H1 (cell line): ENCODE measurements around the gene SPPL3. TPM values are rescaled to one million over a fixed set of nuclear protein-coding genes. Genes with fewer than 3 reads are reported as not detected.

ENCODE experiments used
- CTCF ChIA-PET: fragments of 300-600 bp; sonication (Branson Sonifier 250); formaldehyde crosslinking; loops from one replicate; lab custom pipeline; 2021; ENCODE audit not compliant: partially characterized antibody; lab: Charles Lee
- POLR2A ChIA-PET: fragments of 300-600 bp; sonication (Branson Sonifier 250); formaldehyde crosslinking; loops from one replicate; lab custom pipeline; 2021; ENCODE audit warnings: inconsistent platforms; ENCODE audit not compliant: partially characterized antibody; lab: Charles Lee
- DNase-seq, 2 experiments: peaks; one replicate each; pipeline versions ENCODE4 v3.0.0 to v3.0.0-alpha.2; 2010 to 2022; ENCODE audit warnings: low spot score in 2 of 2, low read depth in 1 of 2, mixed read lengths in 1 of 2
- FAIRE-seq: peaks from 2 replicates; lab custom pipeline; 2011; peaks lifted over from hg19 to GRCh38; lab: Jason Lieb, UNC
- H2AFZ ChIP-seq: 2 replicates; pipeline ENCODE4 v1.8.1; 2012; ENCODE audit warnings: low read length, inconsistent platforms
- H2AK5ac ChIP-seq: 2 replicates; pipeline ENCODE4 v1.6.1; 2013; ENCODE audit warnings: low read depth, low read length
- H2BK120ac ChIP-seq: replicated peaks from 2 replicates; pipeline ENCODE3; 2013; ENCODE audit warnings: low read depth, low read length, inconsistent platforms
- H2BK12ac ChIP-seq: 2 replicates; pipeline ENCODE4 v1.6.1; 2013; ENCODE audit warnings: low read depth, low read length
- H2BK15ac ChIP-seq: 2 replicates; pipeline ENCODE4 v1.6.1; 2013; ENCODE audit warnings: low read length
- H2BK20ac ChIP-seq: 2 replicates; pipeline ENCODE4 v1.6.1; 2013; ENCODE audit warnings: low read length
- H2BK5ac ChIP-seq: 2 replicates; pipeline ENCODE4 v1.6.1; 2013; ENCODE audit warnings: low read depth, low read length
- H3K14ac ChIP-seq: 2 replicates; pipeline ENCODE4 v1.6.1; 2013; ENCODE audit warnings: inconsistent platforms; ENCODE audit not compliant: insufficient read length
- H3K18ac ChIP-seq: 2 replicates; pipeline ENCODE4 v1.6.1; 2013; ENCODE audit warnings: low read length; ENCODE audit errors: extremely low read depth
- H3K23ac ChIP-seq: 2 replicates; pipeline ENCODE4 v1.6.1; 2013; ENCODE audit warnings: inconsistent platforms; ENCODE audit not compliant: insufficient read length
- H3K23me2 ChIP-seq: 2 replicates; pipeline ENCODE4 v1.6.1; 2013; ENCODE audit warnings: low read depth, low read length
- H3K27ac ChIP-seq: 2 replicates; pipeline ENCODE4 v1.6.1; 2011; ENCODE audit warnings: low read depth, low read length, inconsistent platforms
- H3K27me3 ChIP-seq, 4 experiments: replicated peaks in 1 of 4; 1 replicate in 1 of 4; 2 replicates in 3 of 4; pipeline versions ENCODE4 v1.6.1 to v1.8.1; 2011 to 2013; ENCODE audit warnings: low read length in 3 of 4, mild to moderate bottlenecking in 3 of 4, inconsistent platforms in 2 of 4, mixed read lengths in 2 of 4, moderate library complexity in 1 of 4; ENCODE audit not compliant: control insufficient read depth in 3 of 4, insufficient read depth in 3 of 4; ENCODE audit errors: extremely low read depth in 1 of 4
- H3K36me3 ChIP-seq, 4 experiments: 2 replicates each; pipeline versions ENCODE4 v1.6.1 to v1.8.1; 2011 to 2013; ENCODE audit warnings: mild to moderate bottlenecking in 4 of 4, low read length in 3 of 4, moderate library complexity in 2 of 4, control low read depth in 1 of 4, inconsistent platforms in 1 of 4; ENCODE audit not compliant: insufficient read depth in 4 of 4, control insufficient read depth in 2 of 4
- H3K4ac ChIP-seq: replicated peaks from 2 replicates; pipeline ENCODE3; 2013; ENCODE audit warnings: low read length, low read depth, mixed read lengths, inconsistent platforms; ENCODE audit not compliant: insufficient read length
- H3K4me1 ChIP-seq, 4 experiments: replicated peaks in 1 of 4; 1 replicate in 1 of 4; 2 replicates in 3 of 4; pipeline versions ENCODE4 v1.6.1 to v1.8.1; 2011 to 2013; ENCODE audit warnings: low read length in 3 of 4, inconsistent platforms in 2 of 4, mixed read lengths in 1 of 4; ENCODE audit not compliant: insufficient read depth in 4 of 4, control insufficient read depth in 3 of 4
- H3K4me2 ChIP-seq, 2 experiments: 2 replicates each; pipeline versions ENCODE4 v1.6.1 to v1.8.1; 2011 to 2013; ENCODE audit warnings: low read depth in 2 of 2, low read length in 2 of 2, control low read depth in 1 of 2, inconsistent platforms in 1 of 2, mild to moderate bottlenecking in 1 of 2; ENCODE audit not compliant: insufficient read depth in 1 of 2
- H3K4me3 ChIP-seq, 4 experiments: fragments of 200-600, 300-600 bp in 1 of 4; sonication (generic), shearing (Covaris generic), sonication (Bioruptor Twin) in 1 of 4; 2 replicates each; pipeline versions ENCODE4 v1.5.1 to v1.8.1; 2011 to 2016; ENCODE audit warnings: low read length in 4 of 4, low read depth in 3 of 4, control low read depth in 2 of 4, inconsistent platforms in 2 of 4, mild to moderate bottlenecking in 2 of 4, mixed read lengths in 1 of 4, moderate library complexity in 1 of 4; ENCODE audit not compliant: insufficient read depth in 2 of 4; ENCODE audit errors: extremely low read depth in 1 of 4
- H3K56ac ChIP-seq: replicated peaks from 2 replicates; pipeline ENCODE3; 2013; ENCODE audit warnings: low read depth, mild to moderate bottlenecking, mixed read lengths, low read length, inconsistent platforms; ENCODE audit not compliant: insufficient read length
- H3K79me1 ChIP-seq: 2 replicates; pipeline ENCODE4 v1.6.1; 2013; ENCODE audit warnings: low read depth, low read length, control low read depth
- H3K79me2 ChIP-seq, 2 experiments: 2 replicates each; pipeline versions ENCODE4 v1.6.1 to v1.8.1; 2012 to 2013; ENCODE audit warnings: low read length in 2 of 2, mild to moderate bottlenecking in 2 of 2, inconsistent platforms in 1 of 2; ENCODE audit not compliant: insufficient read depth in 2 of 2, control insufficient read depth in 1 of 2
- H3K9ac ChIP-seq, 4 experiments: replicated peaks in 1 of 4; 1 replicate in 1 of 4; 2 replicates in 3 of 4; pipeline versions ENCODE4 v1.6.1 to v1.8.1; 2011 to 2013; ENCODE audit warnings: low read depth in 3 of 4, low read length in 3 of 4, control low read depth in 2 of 4, mild to moderate bottlenecking in 2 of 4, moderate library complexity in 2 of 4, inconsistent platforms in 1 of 4; ENCODE audit errors: extremely low read depth in 1 of 4
- H3K9me3 ChIP-seq, 2 experiments: 2 replicates each; pipeline versions ENCODE4 v1.6.1 to v1.8.1; 2012 to 2013; ENCODE audit warnings: mild to moderate bottlenecking in 2 of 2, moderate library complexity in 2 of 2, control low read depth in 1 of 2, inconsistent platforms in 1 of 2, low read depth in 1 of 2, low read length in 1 of 2, mixed read lengths in 1 of 2; ENCODE audit not compliant: insufficient read depth in 2 of 2
- H4K20me1 ChIP-seq, 2 experiments: replicated peaks in 1 of 2; 2 replicates each; pipeline versions ENCODE3 to v1.8.1; 2011 to 2013; ENCODE audit warnings: inconsistent platforms in 2 of 2, low read length in 2 of 2, mild to moderate bottlenecking in 1 of 2; ENCODE audit not compliant: insufficient read depth in 2 of 2, control insufficient read depth in 1 of 2
- H4K5ac ChIP-seq: 2 replicates; pipeline ENCODE4 v1.6.1; 2013; ENCODE audit warnings: low read length, low read depth, mixed read lengths, inconsistent platforms; ENCODE audit not compliant: insufficient read length
- H4K8ac ChIP-seq: 2 replicates; pipeline ENCODE4 v1.8.0; 2013; ENCODE audit warnings: mild to moderate bottlenecking, moderate library complexity, low read length, inconsistent platforms; ENCODE audit not compliant: insufficient read depth; ENCODE audit errors: extremely low read depth
- H4K91ac ChIP-seq: replicated peaks from 2 replicates; pipeline ENCODE3; 2013; ENCODE audit warnings: low read length, mixed read lengths, inconsistent platforms; ENCODE audit not compliant: insufficient read length
- CBX8 ChIP-seq: fragments of 300-800, 300-1000 bp; sonication (generic); IDR thresholded peaks from 2 replicates; pipeline ENCODE4 v1.7.1; 2016; ENCODE audit warnings: low read depth, low read length, borderline replicate concordance
- CHD1 ChIP-seq: IDR thresholded peaks from 2 replicates; pipeline ENCODE4 v1.6.1; 2012; ENCODE audit warnings: low read depth, low read length, improper control_type of control experiment
- EGR1 ChIP-seq: IDR thresholded peaks from 2 replicates; pipeline ENCODE4 v1.6.1; 2011; ENCODE audit warnings: low read depth, low read length, borderline replicate concordance
- JUND ChIP-seq: IDR thresholded peaks from 2 replicates; pipeline ENCODE4 v1.6.1; 2011; ENCODE audit warnings: mild to moderate bottlenecking, improper control_type of control experiment, low read length
- KDM5A ChIP-seq: fragments of 200-600 bp; IDR thresholded peaks from 2 replicates; pipeline ENCODE4 v1.7.1; 2012; ENCODE audit warnings: mild to moderate bottlenecking, low read length, inconsistent platforms, mixed read lengths
- POLR2AphosphoS5 ChIP-seq: IDR thresholded peaks from 2 replicates; pipeline ENCODE4 v1.6.1; 2011; ENCODE audit warnings: low read depth, low read length
- RAD21 ChIP-seq, 2 experiments: IDR thresholded peaks in 1 of 2; conservative IDR thresholded peaks in 1 of 2; 2 replicates each; pipeline ENCODE4 v1.6.1; 2011; ENCODE audit warnings: low read depth in 2 of 2, low read length in 2 of 2, improper control_type of control experiment in 1 of 2, inconsistent platforms in 1 of 2, mild to moderate bottlenecking in 1 of 2, moderate library complexity in 1 of 2
- RXRA ChIP-seq: IDR thresholded peaks from 2 replicates; pipeline ENCODE4 v1.6.1; 2011; ENCODE audit warnings: low read depth, mild to moderate bottlenecking, low read length, moderate library complexity; ENCODE audit not compliant: insufficient read depth
- SAP30 ChIP-seq: fragments of 300-600 bp; sonication (generic); IDR thresholded peaks from 2 replicates; pipeline ENCODE4 v1.7.1; 2012; ENCODE audit warnings: low read length, moderate library complexity, mild to moderate bottlenecking, inconsistent platforms; ENCODE audit not compliant: insufficient read depth, insufficient replicate concordance
- TCF12 ChIP-seq: IDR thresholded peaks from 2 replicates; pipeline ENCODE4 v1.6.1; 2011; ENCODE audit warnings: low read depth, mild to moderate bottlenecking, low read length
- WGBS, 2 experiments: shearing (Covaris generic) in 1 of 2; methylation state at CpG; one replicate each; pipeline versions ENCODE4 v1.1.6 to v1.1.7; 2013 to 2015; ENCODE audit warnings: low lambda C conversion rate in 2 of 2, mixed read lengths in 2 of 2, inconsistent platforms in 1 of 2, low coverage in 1 of 2, missing lambda C conversion rate in 1 of 2; ENCODE audit not compliant: insufficient replicate concordance in 2 of 2, insufficient coverage in 1 of 2, insufficient read length in 1 of 2; ENCODE audit errors: extremely low coverage in 1 of 2, missing lambda C conversion rate in 1 of 2; 5-methylcytosine and 5-hydroxymethylcytosine counted together
- polyA plus RNA-seq, 7 experiments: library from polyadenylated mRNA; depleted of rRNA in 3 of 7; stranded (reverse) in 5 of 7; unstranded in 2 of 7; fragments of >200 nt in 5 of 7; fragments of 200-250 nt in 2 of 7; gene quantifications; 1 replicate in 5 of 7; 2 replicates in 1 of 7; 4 replicates in 1 of 7; pipeline versions ENCODE4 v1.2.1 to v1.2.3, GENCODE V29; 2011 to 2013; ENCODE audit warnings: missing spikeins in 2 of 7, mixed read lengths in 2 of 7
- total RNA-seq: library from RNA; stranded (reverse); fragmentation: NEBNext Ultra II Directional; extraction: Animal tissue kit (Norgen Biotek cat#: 25700); gene quantifications from 2 replicates; pipeline ENCODE4 v1.2.1, GENCODE V29; 2021

SPPL3 gene
- total and polyA plus RNA-seq, 2 of the 8 experiments (the other 6 are each of a cell fraction or from before 2014, with no cell fraction given) = 27.3 to 48.4 TPM

DNA sequence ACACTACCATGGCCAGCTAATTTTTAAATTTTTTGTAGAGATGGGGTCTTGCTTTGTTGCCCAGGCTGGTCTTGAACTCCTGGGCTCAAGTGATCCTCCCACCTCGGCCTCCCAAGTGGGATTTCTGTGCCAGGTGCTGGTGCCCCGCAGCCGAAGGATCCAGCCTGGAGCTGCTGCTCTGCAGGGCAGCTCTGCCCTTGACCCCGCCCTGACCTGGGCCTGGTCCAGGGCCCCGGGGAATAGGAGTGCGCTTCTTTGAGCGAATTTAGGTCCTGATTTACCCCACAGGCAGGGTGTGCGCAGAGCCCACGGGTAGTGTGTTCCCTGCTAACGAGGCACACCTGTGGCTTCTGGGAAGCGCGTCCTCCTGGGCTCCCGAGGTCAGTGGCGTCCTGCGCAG is 163.3 kb downstream of the SPPL3 start:
- ChIA-PET POLR2A (interaction anchor here (1.2 kb wide), 1 partner anchor 49 kb away, joined by 5 read pairs; no protein-coding TSS in a partner anchor), CTCF (interaction anchor here (1.5 to 5.7 kb wide), 2 partner anchors 92 to 230 kb away, joined by 3 to 34 read pairs; no protein-coding TSS in a partner anchor)
- no peaks in the 10 kb centered on the region; a peak in 1 of 8 replicates for H3K36me3 ChIP-seq
- H3K79me2 ChIP-seq = no peaks in the 10 kb centered on the region
- no peak overlapping the region for H3K27ac ChIP-seq
- no peak overlapping the region for H3K23ac ChIP-seq
- peak overlapping the region; percentile 1 for H3K56ac ChIP-seq
- no peak overlapping the region for H2BK20ac ChIP-seq
- no peak overlapping the region for H2AFZ ChIP-seq
- H3K4me3 ChIP-seq = no peak overlapping the region
- no peak overlapping the region for H2BK5ac ChIP-seq
- no peak overlapping the region for H3K4ac ChIP-seq
- H3K23me2 ChIP-seq = no peaks in the 10 kb centered on the region
- no peaks in the 10 kb centered on the region for H3K4me1 ChIP-seq
- H4K91ac ChIP-seq = no peak overlapping the region
- TF ChIP-seq POLR2AphosphoS5 (no peak), TCF12 (no peak), RXRA (no peak), JUND (no peak), CHD1 (no peak), SAP30 (no peak), RAD21 (IDR thresholded peaks at IDR 0.05 in 1 of 2, conservative IDR thresholded peaks at IDR 0.05 in 1 of 2; ENCODE audit: low read depth in 2 of 2, low read length in 2 of 2) (no peak), EGR1 (no peak), KDM5A (no peak), CBX8 (no peak)
- no peak overlapping the region for H3K4me2 ChIP-seq
- H3K79me1 ChIP-seq = no peaks in the 10 kb centered on the region
- H4K5ac ChIP-seq = no peak overlapping the region
- 94% methylated on average over 15 of the region's 15 CpGs; no CpG with 5 or more reads in 1 of the 2 experiments for WGBS, 2 experiments
- no peak overlapping the region for H2BK15ac ChIP-seq
- H3K27me3 ChIP-seq = no peaks in the 10 kb centered on the region
- no peak overlapping the region for H2BK12ac ChIP-seq
- no peak overlapping the region for H2AK5ac ChIP-seq
- H3K14ac ChIP-seq = no peak overlapping the region
- no peak overlapping the region for H2BK120ac ChIP-seq
- no peak overlapping the region for H3K9ac ChIP-seq
- no peak overlapping the region for H3K18ac ChIP-seq
- no peak overlapping the region for H4K8ac ChIP-seq
- FAIRE-seq (no peak), DNase-seq (no peak)
- no peaks in the 10 kb centered on the region for H4K20me1 ChIP-seq
- no peaks in the 10 kb centered on the region for H3K9me3 ChIP-seq
